Stimulated activated CD8-positive, alpha-beta memory T cell treated with anti-CD3 and anti-CD28 coated beads, Interleukin-2, amount 100 ng/mL, for 48 hours (primary cell): ENCODE results near the gene NBPF12.
"Not testable (repeated sequence)": the region's sequence is repeated elsewhere in the genome, so short reads cannot be mapped to it uniquely, and the experiment has no call there.

Experiments
- DNase-seq, 2 donors: peaks; one replicate each; pipeline ENCODE4 v3.0.0-alpha.2; 2020; ENCODE audit warnings: low read depth in 2 of 2

Gene NBPF12, protein sequence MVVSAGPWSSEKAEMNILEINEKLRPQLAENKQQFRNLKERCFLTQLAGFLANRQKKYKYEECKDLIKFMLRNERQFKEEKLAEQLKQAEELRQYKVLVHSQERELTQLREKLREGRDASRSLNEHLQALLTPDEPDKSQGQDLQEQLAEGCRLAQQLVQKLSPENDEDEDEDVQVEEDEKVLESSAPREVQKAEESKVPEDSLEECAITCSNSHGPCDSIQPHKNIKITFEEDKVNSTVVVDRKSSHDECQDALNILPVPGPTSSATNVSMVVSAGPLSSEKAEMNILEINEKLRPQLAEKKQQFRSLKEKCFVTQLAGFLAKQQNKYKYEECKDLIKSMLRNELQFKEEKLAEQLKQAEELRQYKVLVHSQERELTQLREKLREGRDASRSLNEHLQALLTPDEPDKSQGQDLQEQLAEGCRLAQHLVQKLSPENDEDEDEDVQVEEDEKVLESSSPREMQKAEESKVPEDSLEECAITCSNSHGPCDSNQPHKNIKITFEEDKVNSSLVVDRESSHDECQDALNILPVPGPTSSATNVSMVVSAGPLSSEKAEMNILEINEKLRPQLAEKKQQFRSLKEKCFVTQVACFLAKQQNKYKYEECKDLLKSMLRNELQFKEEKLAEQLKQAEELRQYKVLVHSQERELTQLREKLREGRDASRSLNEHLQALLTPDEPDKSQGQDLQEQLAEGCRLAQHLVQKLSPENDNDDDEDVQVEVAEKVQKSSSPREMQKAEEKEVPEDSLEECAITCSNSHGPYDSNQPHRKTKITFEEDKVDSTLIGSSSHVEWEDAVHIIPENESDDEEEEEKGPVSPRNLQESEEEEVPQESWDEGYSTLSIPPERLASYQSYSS (N-terminal part only)

DNA sequence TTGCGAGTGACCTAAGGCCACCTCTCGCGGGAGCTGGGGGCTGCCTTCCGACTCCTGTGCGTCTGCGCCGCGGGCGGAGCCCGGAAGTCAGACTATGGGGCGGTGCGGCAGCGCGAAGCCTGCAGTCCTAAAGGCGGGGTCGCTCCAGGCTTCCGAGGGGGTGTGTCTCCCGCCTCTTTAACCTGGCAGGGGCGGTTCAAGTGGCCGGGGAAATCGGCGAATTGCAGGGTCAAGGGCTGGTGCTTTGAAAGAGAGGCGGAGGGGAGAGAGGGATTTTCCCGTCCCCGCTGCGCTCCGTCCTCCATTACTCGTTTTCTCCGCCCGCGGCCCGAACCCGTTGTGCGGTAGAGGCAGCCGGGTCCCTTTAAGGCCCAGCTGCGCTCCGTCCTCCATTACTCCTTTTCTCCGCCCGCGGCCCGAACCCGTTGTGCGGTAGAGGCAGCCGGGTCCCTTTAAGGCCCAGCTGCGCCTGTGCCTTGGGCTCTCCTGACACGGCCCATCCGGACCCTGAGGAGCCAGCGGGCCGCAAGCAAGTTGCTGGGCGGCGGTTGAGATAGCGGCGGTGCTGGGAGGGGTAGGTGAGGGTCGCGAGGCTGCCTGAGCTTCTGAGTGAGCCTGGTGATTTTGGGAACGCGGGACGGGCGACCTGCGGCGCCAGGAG is at the start of gene NBPF12:
Gene NBPF12, plus strand, starts transcription at position 83 of the 661 bp plus-strand sequence. CDS start 21,820 bp downstream, outside the sequence.
- DNase-seq: peak; percentile 69 to 77

DNA sequence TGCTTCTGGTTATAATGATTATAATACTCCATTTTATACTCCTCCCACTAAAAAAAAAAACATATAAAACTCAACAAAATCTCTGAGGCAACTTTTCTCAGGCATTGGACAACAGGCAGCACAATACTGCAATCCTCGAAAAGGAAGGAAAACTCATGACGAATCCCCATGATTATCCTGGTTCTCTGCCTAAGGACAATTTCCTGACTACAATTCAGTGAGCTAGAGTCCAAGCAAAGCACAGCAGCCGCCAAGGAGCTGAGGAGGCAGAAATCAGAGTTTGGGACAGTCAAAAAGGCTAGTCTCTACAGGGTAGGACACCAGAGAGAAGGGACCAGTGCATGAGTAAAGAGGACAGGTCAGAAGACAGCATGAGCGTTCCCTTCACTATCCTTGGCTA is 46.8 kb upstream of the NBPF12 start:
- not testable (repeated sequence) for DNase-seq

DNA sequence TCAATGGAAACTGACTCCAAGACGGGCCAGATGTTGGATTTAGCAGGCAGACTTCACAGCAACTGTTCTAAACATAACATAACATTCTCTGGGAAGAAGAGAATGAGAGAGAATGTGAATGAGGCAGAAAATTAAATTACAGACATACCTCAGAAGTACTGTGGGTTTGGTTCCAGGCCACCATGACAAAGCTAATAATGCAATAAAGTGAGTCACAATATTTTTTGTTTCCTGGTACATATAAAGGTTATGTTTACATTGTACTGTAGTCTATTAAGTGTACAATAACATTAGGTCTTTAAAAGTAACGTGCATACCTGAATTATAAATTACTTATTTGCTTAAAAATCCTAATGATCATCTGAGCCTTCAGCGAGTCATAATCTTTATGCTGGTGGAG is 45.8 kb upstream of the NBPF12 start:
- DNase-seq: not testable (repeated sequence)

DNA sequence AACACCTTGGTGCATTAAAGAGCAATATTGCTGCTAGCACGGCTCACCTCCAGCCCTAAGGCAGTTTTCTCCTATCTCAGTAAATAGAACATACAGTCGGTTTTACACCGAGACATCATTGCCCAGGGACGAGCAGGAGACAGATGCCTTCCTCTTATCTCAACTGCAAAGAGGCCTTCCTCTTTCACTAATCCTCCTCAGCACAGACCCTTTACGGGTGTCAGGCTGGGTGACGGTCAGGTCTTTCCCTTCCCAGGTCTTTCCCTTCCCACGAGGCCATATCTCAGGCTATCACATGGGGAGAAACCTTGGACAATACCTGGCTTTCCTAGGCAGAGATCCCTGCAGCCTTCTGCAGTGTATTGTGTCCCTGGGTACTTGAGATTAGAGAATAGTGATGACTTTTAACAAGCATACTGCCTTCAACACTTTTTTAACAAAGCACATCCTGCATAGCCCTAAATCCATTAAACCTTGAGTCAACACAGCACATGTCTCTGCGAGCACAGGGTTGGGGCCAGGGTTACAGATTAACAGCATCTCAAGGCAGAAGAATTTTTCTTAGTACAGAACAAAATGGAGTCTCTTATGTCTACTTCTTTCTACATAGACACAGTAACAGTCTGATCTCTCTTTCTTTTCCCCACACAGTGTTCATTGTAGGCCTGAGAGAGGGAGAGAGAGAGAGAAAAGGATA is 30.4 kb upstream of the NBPF12 start:
- not testable (repeated sequence) for DNase-seq

DNA sequence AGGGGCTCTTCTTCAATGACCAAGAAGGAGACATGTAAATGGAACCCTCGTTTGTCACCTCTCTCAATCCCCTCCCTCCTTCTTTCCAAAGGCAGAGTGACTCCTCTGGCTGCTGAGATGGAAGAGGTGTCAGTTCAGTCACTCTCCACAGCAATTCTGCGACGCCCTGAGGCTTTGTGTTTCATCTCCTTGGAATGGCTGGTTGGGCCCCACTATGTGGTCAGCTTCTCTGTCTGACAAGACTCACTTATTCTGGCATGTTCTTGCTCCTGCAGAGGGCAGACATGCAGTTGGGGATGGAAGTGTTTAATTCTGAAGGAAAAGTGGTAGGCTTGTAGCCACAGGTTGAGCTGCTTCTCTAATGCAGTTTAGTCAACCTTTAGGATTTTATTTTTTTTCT is 25.1 kb upstream of the NBPF12 start:
- not testable (repeated sequence) for DNase-seq

DNA sequence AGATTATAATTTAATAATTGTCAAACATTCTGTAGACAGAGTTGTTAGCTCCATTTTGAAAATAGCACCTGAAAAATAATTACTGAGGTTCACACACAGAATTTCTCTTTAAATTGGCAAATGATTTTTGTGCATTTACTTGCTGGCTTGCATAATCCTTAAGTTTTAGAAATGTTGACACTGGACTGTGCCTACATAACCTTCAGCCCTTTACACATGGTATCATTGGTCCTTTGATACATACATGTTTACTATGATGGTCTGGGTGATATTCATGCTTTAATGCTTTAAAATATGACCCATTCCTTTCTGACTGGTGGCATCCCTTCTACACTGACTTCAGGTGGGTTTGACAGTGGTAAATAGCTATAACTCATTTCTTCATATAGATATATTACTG is 17.3 kb upstream of the NBPF12 start:
- DNase-seq: not testable (repeated sequence)

DNA sequence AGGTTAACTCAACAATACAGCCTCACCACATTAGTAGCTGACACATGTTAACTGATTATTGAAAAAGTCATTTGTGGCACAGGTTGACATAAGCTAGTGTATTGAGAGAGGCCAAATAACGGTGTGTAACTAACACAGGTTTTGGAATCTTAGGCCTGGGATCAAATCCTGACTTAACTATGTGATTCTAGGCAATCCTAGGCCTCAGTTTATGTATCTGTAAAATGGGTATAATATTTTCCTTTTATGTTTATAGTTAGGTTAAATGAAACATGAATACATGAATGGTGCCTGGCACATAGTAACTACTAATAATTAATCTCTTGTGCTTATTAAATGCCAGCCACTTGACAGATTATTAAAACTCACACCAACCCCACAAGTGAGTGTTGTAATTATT is 15.5 kb upstream of the NBPF12 start:
- DNase-seq: not testable (repeated sequence)

DNA sequence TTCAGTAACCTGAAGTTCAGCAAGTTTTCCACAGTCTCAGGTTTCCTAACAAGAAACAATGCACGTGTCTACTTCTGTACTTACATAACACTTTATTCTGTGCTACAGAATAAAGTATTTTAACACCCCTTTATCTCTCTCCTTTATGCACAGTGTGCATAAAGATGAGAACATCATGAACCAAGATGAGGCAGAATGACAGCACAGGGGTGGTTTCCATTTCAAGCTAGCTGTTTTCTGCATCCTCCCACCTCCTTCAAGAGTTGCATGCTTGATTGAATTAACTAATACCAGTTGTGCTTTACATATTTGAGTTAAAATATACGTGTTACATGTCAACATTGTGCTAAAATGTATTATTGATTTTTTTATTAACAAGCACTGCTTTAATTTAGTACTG is 14.0 kb upstream of the NBPF12 start:
- not testable (repeated sequence) for DNase-seq

DNA sequence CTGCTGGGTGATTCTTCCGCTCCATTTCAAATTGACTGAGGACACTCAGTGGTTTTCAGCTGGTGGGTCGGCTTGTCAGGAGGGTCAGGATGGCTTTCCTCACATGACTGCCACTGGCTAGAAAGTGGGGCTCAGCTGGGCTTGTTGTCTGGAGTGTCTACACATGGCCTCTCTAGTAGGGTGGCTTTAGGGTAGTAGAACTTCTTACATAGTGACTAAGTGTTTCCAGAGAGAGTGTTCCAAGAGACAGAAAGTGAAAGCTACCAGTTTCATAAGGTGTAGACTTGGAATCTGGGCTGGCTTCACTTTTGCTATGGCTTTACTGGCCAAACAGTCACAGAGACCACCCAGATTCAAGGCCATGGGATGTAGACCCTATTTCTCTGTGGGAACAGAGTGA is 11.7 kb upstream of the NBPF12 start:
- not testable (repeated sequence) for DNase-seq

DNA sequence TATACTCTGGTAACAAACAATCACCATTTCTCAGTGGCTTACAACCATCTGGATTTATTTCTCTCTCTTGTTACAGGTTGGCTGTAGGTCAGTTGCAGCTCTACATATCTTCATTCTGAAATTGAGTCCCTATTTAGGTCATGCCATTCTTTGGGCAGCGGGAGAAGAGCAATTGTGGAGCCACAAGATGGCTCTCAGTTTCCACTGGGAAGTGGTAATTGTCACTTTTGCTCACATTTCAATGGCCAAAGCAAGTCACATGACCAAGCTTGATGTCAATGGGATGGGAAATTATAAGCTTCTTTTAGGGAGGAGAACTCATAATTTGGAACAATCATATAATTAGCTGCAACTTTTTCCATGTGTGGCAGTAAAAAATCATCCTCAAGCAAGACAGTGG is 7.9 kb upstream of the NBPF12 start:
- not testable (repeated sequence) for DNase-seq

DNA sequence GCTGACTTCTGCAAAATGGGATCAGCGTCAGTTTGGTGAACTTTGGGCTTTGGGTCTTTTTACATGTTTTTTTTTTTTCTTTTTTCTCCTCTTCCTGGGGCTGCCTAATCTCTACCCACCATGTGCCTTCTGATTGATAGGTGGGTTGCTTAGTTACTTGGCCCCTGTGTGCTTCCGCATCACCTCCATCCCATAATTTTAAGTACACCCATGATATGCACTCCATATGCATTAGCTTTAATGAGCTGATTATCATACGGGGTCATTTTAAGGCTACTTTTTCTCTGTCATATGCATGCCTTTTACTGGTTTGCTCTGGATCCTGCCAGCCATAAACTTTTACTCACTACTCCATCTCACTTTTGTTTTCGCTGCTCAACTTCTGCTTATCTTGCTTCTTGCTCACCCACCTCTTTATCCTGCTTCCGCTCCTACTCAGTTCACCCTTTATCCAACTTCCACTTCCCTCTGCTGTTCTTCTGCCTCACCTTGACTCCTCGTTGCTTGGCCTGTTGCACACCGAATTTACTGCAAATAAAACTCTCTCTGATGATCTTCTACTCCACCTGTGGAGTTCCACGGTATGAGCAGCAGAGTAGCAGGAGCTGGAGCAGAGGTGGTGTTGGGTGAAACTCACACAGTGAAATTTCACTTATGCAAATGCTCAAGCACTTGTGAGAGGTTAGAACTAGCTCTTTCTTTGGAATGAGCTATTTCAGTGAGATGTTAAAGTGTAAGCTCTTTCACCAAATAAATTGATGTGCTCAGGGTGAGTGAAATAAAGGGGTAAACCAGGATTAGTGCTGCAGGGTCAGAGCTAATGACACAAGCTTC is 3.5 kb upstream of the NBPF12 start:
- DNase-seq: not testable (repeated sequence)

DNA sequence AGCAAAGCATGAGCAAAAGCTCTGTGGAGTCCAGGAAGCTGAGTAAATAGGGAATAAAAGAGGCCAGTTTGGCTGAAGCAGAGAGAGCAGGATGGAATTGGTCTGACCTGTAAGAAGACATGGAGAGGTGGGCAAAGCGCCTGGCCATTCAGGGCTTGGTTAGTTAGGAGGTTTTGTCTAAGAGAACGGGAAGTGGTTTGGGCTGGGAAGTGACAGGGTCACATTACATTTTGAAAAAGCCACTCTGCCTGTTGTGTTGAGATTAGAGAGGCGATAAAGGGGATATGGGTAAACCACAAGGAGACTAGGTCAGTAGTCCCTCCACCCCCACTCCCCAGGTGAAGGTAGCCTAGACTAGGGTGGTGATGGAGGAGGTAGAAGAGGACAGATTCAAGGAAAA is 662 bp upstream of the NBPF12 start:
- not testable (repeated sequence) for DNase-seq

DNA sequence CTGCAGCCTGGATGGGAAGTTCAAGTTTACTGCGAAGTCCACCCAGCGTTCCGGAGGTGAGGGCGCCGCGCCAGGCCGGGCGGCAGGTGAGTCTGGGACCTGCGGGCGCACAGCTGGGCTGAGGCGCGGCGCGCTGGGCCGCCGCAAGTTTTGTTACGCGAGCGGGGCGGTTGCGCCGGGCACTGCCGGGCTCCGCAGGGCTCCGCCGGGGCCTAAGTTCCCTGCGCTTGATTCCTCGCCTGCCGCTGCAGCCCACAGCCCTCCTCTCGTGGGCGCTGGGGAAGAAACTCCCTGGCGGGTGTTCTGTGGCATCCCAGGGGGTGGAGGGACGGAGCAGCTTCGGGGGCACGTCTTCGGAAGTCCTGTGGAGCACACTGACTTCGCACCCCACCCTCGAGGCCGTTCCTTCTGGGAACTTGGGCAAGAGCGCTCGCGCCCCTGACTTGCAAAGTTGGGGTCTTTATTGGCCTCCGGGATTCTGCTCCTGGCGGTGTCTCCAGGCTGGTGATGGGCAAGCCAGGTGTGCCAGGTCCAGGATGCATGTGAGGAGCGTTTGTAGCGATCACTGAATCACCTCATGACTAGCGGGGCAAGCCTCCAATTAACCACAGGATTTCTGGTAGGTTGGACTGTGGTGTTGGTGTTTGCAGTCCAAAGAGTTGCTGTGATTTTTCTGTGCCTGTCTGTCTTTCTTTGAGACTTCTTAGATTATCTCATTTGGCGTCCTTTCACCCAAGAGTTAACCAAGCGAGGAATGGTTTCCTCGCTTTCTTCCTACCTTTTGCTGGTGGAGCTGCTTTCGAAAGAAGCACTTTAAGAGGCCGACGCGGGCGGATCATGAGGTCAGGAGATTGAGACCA is 1.0 kb downstream of the NBPF12 start:
- DNase-seq: peak; percentile 5 to 14

DNA sequence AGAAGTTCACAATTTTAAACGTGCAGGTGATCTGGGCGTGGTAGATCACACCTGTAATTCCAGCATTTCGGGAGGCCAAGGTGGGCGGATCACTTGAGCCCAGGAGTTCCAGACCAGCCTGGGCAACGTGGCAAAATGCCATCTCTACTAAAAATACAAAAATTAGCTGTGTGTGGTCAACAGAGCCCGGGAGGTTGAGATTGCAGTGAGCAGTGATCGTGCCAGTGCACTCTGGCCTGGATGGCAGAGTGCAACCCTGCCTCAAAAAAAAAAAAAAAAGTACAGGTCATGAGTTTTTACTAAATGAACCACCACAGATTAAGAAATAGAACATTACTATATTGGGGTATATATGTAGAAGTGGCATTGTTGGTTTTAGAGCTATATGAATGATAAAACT is 2.2 kb downstream of the NBPF12 start:
- DNase-seq: not testable (repeated sequence)

DNA sequence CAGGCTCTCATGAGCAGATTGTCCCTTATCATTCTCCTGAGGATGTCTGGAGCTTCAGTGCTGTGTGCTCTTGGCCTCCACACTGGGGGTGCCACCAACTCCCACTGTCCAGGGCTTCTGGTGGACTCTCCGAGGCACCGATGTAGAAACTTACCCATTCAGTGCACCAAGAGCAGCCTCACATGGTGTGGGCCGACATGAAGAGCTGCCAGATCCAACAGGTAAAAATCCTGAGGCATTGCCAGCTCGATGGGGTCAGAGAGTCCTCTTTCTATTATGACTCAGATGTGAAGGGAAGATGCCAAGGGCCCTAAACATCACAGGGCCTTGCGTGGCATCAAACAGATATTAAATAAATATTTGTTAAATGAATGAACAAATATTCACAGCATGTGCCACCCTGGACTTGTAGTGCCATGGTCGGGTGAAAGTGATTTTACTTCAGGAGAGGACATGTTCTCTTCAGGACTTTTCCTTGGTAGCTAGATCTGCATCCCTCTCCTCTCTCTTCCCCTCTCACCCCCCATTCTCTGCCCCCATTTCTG is 5.3 kb downstream of the NBPF12 start:
- not testable (repeated sequence) for DNase-seq

DNA sequence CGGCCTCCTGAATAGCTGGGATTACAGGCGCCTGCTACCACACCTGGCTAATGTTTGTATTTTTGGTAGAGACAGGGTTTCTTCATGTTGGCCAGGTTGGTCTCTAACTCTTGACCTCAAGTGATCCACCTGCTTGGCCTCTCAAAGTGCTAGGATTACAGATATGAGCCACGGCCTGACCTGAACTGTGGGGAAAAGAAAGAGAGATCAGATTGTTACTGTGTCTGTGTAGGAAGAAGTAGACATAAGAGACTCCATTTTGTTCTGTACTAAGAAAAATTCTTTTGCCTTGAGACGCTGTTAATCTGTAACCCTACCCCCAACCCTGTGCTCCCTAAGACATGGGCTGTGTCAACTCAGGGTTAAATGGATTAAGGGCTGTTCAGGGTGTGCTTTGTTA is 10.0 kb downstream of the NBPF12 start:
- not testable (repeated sequence) for DNase-seq

DNA sequence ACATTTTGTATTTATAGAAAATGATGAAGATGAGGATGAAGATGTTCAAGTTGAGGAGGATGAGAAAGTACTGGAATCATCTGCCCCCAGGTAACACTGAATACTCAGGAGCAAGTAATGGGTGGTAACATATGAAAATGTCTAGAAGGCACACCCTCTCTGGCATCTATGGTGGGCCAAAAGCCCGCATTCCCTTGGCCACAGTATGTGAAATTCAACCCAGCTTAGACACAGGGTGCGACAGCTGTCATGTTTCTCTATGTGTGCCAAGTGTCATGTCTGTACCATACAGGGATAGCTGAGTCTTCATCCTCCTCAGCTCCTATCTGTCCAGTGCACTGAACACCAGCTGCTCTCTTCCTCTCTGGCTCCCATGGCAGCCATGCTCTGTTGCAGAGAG is 26.2 kb downstream of the NBPF12 start:
- DNase-seq: not testable (repeated sequence)

DNA sequence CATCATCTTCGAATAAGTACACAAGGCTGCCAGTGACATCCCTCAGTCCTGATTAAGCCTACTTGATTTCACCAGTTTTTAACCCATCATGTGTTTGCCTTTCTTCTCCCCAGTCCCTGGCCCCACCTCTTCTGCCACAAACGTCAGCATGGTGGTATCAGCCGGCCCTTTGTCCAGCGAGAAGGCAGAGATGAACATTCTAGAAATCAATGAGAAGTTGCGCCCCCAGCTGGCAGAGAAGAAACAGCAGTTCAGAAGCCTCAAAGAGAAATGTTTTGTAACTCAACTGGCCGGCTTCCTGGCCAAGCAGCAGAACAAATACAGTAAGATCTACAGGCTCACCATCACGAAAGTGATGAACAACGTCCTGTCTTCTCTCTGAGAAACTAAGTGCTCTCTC is 28.2 kb downstream of the NBPF12 start:
- DNase-seq: not testable (repeated sequence)

DNA sequence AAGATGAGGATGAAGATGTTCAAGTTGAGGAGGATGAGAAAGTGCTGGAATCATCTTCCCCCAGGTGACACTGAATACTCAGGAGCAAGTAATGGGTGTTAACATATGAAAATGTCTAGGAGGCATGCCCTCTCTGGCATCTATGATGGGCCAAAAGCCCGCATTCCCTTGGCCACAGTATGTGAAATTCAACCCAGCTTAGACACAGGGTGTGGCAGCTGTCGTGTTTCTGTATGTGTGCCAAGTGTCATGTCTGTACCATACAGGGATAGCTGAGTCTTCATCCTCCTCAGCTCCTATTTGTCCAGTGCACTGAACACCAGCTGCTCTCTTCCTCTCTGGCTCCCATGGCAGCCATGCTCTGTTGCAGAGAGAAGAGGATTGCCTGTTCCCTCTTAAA is 32.5 kb downstream of the NBPF12 start:
- not testable (repeated sequence) for DNase-seq
